GM12874 (cell line): ENCODE results near the gene C20orf204.

ENCODE experiments used
- TF ChIP-seq, protein P1 (sequence below): IDR thresholded peaks from 2 replicates; pipeline ENCODE4 v1.5.1; 2011; ENCODE audit warnings: low read depth, mild to moderate bottlenecking, control low read depth, low read length, moderate library complexity; ENCODE audit not compliant: insufficient read depth

C20orf204 gene

GRCh38 chr20:64064145-64064698, 28.2 kb downstream of the C20orf204 start:
- TF ChIP-seq, protein P1, sequence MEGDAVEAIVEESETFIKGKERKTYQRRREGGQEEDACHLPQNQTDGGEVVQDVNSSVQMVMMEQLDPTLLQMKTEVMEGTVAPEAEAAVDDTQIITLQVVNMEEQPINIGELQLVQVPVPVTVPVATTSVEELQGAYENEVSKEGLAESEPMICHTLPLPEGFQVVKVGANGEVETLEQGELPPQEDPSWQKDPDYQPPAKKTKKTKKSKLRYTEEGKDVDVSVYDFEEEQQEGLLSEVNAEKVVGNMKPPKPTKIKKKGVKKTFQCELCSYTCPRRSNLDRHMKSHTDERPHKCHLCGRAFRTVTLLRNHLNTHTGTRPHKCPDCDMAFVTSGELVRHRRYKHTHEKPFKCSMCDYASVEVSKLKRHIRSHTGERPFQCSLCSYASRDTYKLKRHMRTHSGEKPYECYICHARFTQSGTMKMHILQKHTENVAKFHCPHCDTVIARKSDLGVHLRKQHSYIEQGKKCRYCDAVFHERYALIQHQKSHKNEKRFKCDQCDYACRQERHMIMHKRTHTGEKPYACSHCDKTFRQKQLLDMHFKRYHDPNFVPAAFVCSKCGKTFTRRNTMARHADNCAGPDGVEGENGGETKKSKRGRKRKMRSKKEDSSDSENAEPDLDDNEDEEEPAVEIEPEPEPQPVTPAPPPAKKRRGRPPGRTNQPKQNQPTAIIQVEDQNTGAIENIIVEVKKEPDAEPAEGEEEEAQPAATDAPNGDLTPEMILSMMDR, result no peak

- TF ChIP-seq, protein P1, result no peak
Observed at GRCh38 chr20:64065062-64065973, 29.3 kb downstream of the C20orf204 start.

GRCh38 chr20:64065974-64066343, 30.0 kb downstream of the C20orf204 start:
- TF ChIP-seq, protein P1, result no peak

- TF ChIP-seq, protein P1, result no peak
Observed at GRCh38 chr20:64067005-64067632, 31.1 kb downstream of the C20orf204 start.

GRCh38 chr20:64067733-64068307, 31.8 kb downstream of the C20orf204 start:
- TF ChIP-seq, protein P1, result no peak

DNA sequence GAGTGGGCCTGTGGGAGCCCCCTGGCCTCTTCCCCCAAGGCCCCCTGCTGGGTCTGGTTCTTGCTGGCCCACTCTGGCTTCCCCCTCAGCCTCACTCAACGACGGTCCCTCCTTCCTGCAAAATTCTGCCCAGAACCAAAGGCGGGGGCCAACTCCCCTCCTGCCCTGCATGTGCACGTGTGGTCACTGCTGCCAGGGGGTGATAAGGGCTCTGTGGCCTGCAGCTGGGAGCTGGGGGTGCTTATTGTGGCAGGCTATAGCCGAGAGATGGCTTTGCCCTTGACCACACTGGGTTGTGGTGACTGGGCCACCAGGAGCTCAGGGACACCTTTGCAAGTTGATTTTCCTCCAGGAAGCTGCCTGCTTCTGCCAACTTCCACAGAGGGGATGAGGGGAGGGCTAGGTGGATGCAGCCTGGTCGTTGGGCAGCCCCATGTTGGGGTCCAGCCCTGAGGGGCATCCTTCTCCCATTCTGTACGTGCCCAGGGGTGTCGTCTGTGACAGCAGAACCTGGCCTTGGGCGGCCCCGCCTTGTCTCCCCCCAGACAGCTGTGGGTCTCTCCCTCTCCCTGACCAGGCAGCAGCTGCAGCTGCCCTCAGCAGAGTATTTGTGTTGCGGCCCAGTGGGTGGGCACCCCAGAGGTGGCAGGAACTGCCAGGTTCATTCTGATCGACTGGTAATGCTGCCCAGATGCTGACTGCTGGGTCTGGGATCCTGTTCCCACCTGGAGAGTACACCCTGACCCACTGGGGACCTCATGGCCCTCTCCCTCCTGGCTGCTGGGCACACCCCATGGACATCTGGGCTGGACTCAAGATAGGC, 32.6 kb downstream of the C20orf204 start:
- TF ChIP-seq, protein P1, result no peak
